T-helper 2 cell treated with Interferon-gamma antibody and Interleukin-4, amounts not matched to agents 5 μg/mL and 100 μg/mL, for 36 hours (primary cell): ENCODE measurements around the gene LHX3.

ENCODE experiments used
- DNase-seq: peaks from one replicate; pipeline ENCODE4 v3.0.0; 2021; ENCODE audit warnings: low spot score
- H3K27ac Mint-ChIP-seq: one replicate; pipeline ENCODE4 v1.8.0; 2021; ENCODE audit warnings: mild to moderate bottlenecking, mixed read lengths
- H3K27me3 Mint-ChIP-seq: one replicate; pipeline ENCODE4 v1.8.0; 2021; ENCODE audit warnings: low read depth, mixed read lengths
- H3K36me3 Mint-ChIP-seq: one replicate; pipeline ENCODE4 v1.8.0; 2021; ENCODE audit warnings: low read depth, mixed read lengths
- H3K4me1 Mint-ChIP-seq: one replicate; pipeline ENCODE4 v1.8.0; 2021; ENCODE audit warnings: low read depth, mixed read lengths
- H3K4me3 Mint-ChIP-seq: one replicate; pipeline ENCODE4 v1.8.0; 2022; ENCODE audit warnings: mild to moderate bottlenecking, moderate library complexity, mixed read lengths
- H3K9me3 Mint-ChIP-seq: one replicate; pipeline ENCODE4 v1.8.0; 2021; ENCODE audit warnings: mixed read lengths

LHX3 gene

GRCh38 chr9:136180586-136180985 lies 24.3 kb downstream of the LHX3 start:
- H3K36me3 Mint-ChIP-seq = no peaks in the 10 kb centered on the region
- no peaks in the 10 kb centered on the region for H3K27me3 Mint-ChIP-seq
- DNase-seq = no peak
- H3K4me3 Mint-ChIP-seq = no peak overlapping the region
- H3K9me3 Mint-ChIP-seq = no peaks in the 10 kb centered on the region
- no peaks in the 10 kb centered on the region for H3K4me1 Mint-ChIP-seq
- H3K27ac Mint-ChIP-seq = no peak overlapping the region

- Mint-ChIP-seq H3K36me3 (no peaks in the 10 kb centered on the region), H3K27ac (no peak overlapping the region), H3K27me3 (no peaks in the 10 kb centered on the region), H3K9me3 (no peaks in the 10 kb centered on the region), H3K4me3 (no peak overlapping the region), H3K4me1 (no peaks in the 10 kb centered on the region)
- DNase-seq = no peak
Observed at GRCh38 chr9:136179761-136180160, 25.2 kb downstream of the LHX3 start.

GRCh38 chr9:136179101-136179616 lies 25.8 kb downstream of the LHX3 start:
- H3K27ac Mint-ChIP-seq = no peak overlapping the region
- no peak for DNase-seq
- H3K9me3 Mint-ChIP-seq = no peaks in the 10 kb centered on the region
- no peak overlapping the region for H3K4me3 Mint-ChIP-seq
- H3K36me3 Mint-ChIP-seq = no peaks in the 10 kb centered on the region
- H3K27me3 Mint-ChIP-seq = no peaks in the 10 kb centered on the region
- H3K4me1 Mint-ChIP-seq = no peaks in the 10 kb centered on the region

GRCh38 chr9:136178773-136179075 lies 26.2 kb downstream of the LHX3 start:
- Mint-ChIP-seq H3K4me1 (no peaks in the 10 kb centered on the region), H3K27ac (no peak overlapping the region), H3K9me3 (no peaks in the 10 kb centered on the region), H3K36me3 (no peaks in the 10 kb centered on the region), H3K27me3 (no peaks in the 10 kb centered on the region), H3K4me3 (no peak overlapping the region)
- no peak for DNase-seq

GRCh38 chr9:136178061-136178772 lies 26.7 kb downstream of the LHX3 start:
- DNase-seq = no peak
- Mint-ChIP-seq H3K4me3 (no peak overlapping the region), H3K4me1 (no peaks in the 10 kb centered on the region), H3K27ac (no peak overlapping the region), H3K9me3 (no peaks in the 10 kb centered on the region), H3K36me3 (no peaks in the 10 kb centered on the region), H3K27me3 (no peaks in the 10 kb centered on the region)

- Mint-ChIP-seq H3K4me1 (no peaks in the 10 kb centered on the region), H3K27me3 (no peaks in the 10 kb centered on the region), H3K27ac (no peak overlapping the region), H3K9me3 (no peaks in the 10 kb centered on the region), H3K36me3 (no peaks in the 10 kb centered on the region), H3K4me3 (no peak overlapping the region)
- no peak for DNase-seq
Observed at GRCh38 chr9:136177224-136177623, 27.7 kb downstream of the LHX3 start.

GRCh38 chr9:136175616-136176197 lies 29.2 kb downstream of the LHX3 start:
- H3K27me3 Mint-ChIP-seq = no peaks in the 10 kb centered on the region
- no peak overlapping the region for H3K4me3 Mint-ChIP-seq
- H3K4me1 Mint-ChIP-seq = no peaks in the 10 kb centered on the region
- H3K36me3 Mint-ChIP-seq = no peaks in the 10 kb centered on the region
- DNase-seq = no peak
- H3K9me3 Mint-ChIP-seq = no peaks in the 10 kb centered on the region
- H3K27ac Mint-ChIP-seq = no peak overlapping the region

GRCh38 chr9:136174779-136175615 lies 29.9 kb downstream of the LHX3 start:
- Mint-ChIP-seq H3K4me1 (no peaks in the 10 kb centered on the region), H3K36me3 (no peaks in the 10 kb centered on the region), H3K27me3 (no peaks in the 10 kb centered on the region), H3K27ac (no peak overlapping the region), H3K9me3 (no peaks in the 10 kb centered on the region), H3K4me3 (no peak overlapping the region)
- no peak for DNase-seq

- DNase-seq = no peak
- Mint-ChIP-seq H3K27me3 (no peaks in the 10 kb centered on the region), H3K9me3 (no peaks in the 10 kb centered on the region), H3K36me3 (no peaks in the 10 kb centered on the region), H3K4me1 (no peaks in the 10 kb centered on the region), H3K27ac (no peak overlapping the region), H3K4me3 (no peak overlapping the region)
Observed at GRCh38 chr9:136173648-136174290, 31.2 kb downstream of the LHX3 start.

- Mint-ChIP-seq H3K36me3 (no peaks in the 10 kb centered on the region), H3K9me3 (no peaks in the 10 kb centered on the region), H3K4me3 (no peak overlapping the region), H3K27ac (no peak overlapping the region), H3K4me1 (no peaks in the 10 kb centered on the region), H3K27me3 (no peaks in the 10 kb centered on the region)
- DNase-seq = no peak
Observed at GRCh38 chr9:136172412-136173079, 32.4 kb downstream of the LHX3 start.

- H3K9me3 Mint-ChIP-seq = no peaks in the 10 kb centered on the region
Observed at GRCh38 chr9:136171801-136172411, 33.0 kb downstream of the LHX3 start.

GRCh38 chr9:136171009-136171800 lies 33.7 kb downstream of the LHX3 start:
- H3K36me3 Mint-ChIP-seq = no peaks in the 10 kb centered on the region
- H3K27ac Mint-ChIP-seq = no peak overlapping the region

More at GRCh38 chr9:136171801-136172411, 33.0 kb downstream of the LHX3 start:
- Mint-ChIP-seq H3K27ac (no peak overlapping the region), H3K4me1 (no peaks in the 10 kb centered on the region), H3K36me3 (no peaks in the 10 kb centered on the region), H3K27me3 (no peaks in the 10 kb centered on the region), H3K4me3 (no peak overlapping the region)
- DNase-seq = no peak

More at GRCh38 chr9:136171009-136171800, 33.7 kb downstream of the LHX3 start:
- Mint-ChIP-seq H3K4me1 (no peaks in the 10 kb centered on the region), H3K9me3 (no peaks in the 10 kb centered on the region), H3K27me3 (no peaks in the 10 kb centered on the region), H3K4me3 (no peak overlapping the region)
- no peak for DNase-seq
